Activated CD8-positive, alpha-beta memory T cell treated with anti-CD3 and anti-CD28 coated beads for 36 hours (primary cell): ENCODE measurements around the gene MYRIP. TPM values are rescaled to one million over a fixed set of nuclear protein-coding genes. Genes with fewer than 3 reads are reported as not detected.

Experiments used
- CTCF ChIA-PET: fragments of 350-600 bp; sonication (Branson Sonifier 250); formaldehyde crosslinking; loops from one replicate; lab custom pipeline; 2021; ENCODE audit warnings: antibody characterized with exemption; lab: Charles Lee
- POLR2A ChIA-PET: fragments of 350-600 bp; sonication (Branson Sonifier 250); formaldehyde crosslinking; loops from one replicate; lab custom pipeline; 2021; ENCODE audit warnings: antibody characterized with exemption; lab: Charles Lee
- total RNA-seq, 2 experiments: library from RNA; stranded (reverse); gene quantifications; one replicate each; pipeline ENCODE4 v1.2.3, GENCODE V29; 2021

Gene MYRIP
- total RNA-seq, 2 experiments from 2014 or later = not detected

DNA sequence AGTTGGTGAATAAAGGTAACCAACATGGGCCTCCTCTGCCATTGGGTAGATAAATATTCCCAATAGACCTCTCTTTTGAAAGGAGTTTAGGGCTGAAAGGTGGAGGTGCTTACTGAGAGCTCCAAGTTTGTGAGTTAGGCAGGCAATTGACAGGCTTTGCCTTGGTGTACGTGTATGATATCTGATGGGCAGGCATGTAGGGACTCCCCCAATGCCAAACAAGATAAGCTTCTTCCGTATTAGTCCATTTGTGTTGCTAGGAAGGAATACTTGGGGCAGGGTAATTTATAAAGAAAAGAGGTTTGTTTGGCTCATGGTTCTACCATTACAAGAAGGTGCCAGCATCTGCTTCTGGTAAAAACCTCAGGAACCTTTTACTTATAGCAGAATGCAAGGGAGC lies 339.4 kb downstream of the MYRIP start:
- ChIA-PET POLR2A (no interaction called here), CTCF (no interaction called here)

DNA sequence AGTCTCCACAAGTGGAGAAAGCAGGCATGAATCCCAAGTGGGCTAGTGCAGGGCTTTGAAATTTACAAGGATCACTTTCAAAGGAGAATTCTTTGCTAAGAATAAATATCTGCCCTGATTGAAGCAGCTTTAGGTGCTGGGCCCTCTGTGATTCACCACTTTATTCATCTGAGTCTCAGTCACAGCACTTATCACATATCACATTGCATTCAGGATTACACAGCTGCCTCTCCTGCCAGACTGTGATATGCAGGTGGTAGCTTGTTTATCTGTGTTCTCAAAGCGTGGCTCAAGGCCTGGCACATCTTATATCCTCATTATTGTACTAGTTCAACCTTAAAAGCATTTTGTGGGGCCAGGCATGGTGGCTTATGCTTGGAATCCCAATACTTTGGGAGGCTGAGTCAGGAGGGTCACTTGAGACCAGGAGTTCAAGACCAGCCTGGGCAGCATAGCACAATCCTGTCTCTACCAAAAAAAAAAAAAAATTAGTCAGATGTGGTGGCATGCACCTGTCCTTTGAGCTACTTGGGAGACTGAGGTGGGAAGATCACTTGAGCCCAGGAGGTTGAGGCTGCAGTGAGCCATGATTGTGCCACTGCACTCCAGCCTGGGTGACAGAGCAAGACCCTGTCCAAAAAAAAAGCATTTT lies 343.2 kb downstream of the MYRIP start:
- CTCF ChIA-PET = no interaction called here

DNA sequence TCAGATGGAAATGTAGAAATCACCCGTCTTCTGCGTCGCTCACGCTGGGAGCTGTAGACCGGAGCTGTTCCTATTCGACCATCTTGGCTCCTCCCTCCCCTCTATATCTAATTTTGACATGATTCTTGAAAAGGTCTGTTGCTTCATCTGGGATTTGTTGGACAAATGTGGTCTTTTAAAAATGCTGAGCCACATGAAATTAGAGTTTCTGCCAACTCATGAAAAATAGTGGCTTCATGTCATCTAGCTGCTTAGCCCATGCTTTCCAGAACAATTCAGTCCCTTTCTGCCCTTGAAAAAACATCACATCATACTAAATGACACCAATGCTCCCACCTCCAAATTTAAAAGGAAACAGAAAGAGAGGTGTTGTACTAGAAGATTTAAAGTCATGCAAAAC lies 351.5 kb downstream of the MYRIP start:
- ChIA-PET CTCF (no interaction called here), POLR2A (no interaction called here)

More for the DNA sequence above, 343.2 kb downstream of the MYRIP start:
- POLR2A ChIA-PET = no interaction called here

DNA sequence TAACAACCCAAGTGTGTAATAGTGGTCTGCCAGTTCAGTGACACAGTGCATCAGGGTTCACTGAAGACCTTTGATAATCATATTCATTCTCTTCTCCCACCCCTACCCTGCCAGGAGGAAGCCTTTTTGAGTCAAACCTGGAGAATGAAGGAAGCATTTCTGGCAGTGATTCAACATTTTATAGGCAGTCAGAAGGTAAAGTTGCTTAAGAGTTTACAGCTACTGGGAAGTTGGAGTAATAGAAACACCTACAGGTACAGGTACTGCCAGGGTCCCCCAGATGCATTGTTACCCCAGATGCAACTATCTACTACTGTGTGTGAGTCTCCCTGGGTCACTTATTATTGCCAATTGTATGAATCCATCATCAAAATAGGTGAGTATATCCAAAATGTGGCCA lies 353.2 kb downstream of the MYRIP start:
- CTCF ChIA-PET = no interaction called here
- POLR2A ChIA-PET = no interaction called here

GRCh38 chr3:40166997-40167396 lies 357.6 kb downstream of the MYRIP start:
- CTCF ChIA-PET = no interaction called here

DNA sequence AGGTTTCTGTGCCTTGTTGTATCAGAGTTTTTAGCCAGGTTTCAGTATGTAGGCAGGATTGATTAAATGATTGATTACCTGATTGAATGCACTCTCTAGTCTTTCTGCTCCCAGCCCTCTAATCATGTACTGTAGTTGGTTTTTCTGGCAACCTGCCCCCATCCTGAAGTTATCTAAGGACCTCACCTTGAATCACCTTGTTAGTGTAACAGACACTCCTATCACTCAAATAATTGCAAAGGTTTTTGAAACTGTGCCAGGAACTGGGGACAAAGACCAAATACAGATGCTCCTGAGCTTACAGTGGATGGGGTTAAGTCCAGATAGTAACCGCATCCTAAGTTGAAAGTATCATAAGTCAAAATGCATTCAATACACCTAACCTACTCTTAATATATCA lies 358.5 kb downstream of the MYRIP start:
- ChIA-PET CTCF (no interaction called here), POLR2A (no interaction called here)

More at GRCh38 chr3:40166997-40167396, 357.6 kb downstream of the MYRIP start:
- POLR2A ChIA-PET = no interaction called here

GRCh38 chr3:40169983-40170382 lies 360.6 kb downstream of the MYRIP start:
- ChIA-PET POLR2A (no interaction called here), CTCF (interaction anchor here (1.5 kb wide), 1 partner anchor 9 kb away, joined by 4 read pairs; no protein-coding TSS in a partner anchor)

- ChIA-PET POLR2A (no interaction called here), CTCF (interaction anchor here (1.5 kb wide), 1 partner anchor 9 kb away, joined by 4 read pairs; no protein-coding TSS in a partner anchor)
These were observed 361.0 kb downstream of the MYRIP start for GRCh38 chr3:40170395-40170794.

DNA sequence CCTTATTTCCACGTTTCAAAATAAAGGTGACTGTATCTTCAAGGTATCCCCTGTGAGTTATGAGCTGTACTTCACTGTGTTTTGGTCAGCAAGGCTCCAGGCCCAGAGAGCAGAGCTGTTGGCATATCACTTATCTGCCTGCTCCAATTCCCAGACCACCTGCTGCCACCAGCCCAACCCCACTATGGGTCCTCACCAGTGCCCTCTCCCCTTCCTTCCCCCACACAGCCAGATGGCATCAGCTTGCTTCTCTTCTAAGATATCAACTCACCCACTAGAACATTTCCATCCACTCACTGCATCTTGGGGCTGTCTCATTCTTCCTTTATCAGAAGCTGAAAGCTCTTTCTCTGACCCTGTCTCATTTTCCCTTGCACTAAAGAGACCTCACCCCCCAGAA lies 363.2 kb downstream of the MYRIP start:
- CTCF ChIA-PET = no interaction called here
- POLR2A ChIA-PET = no interaction called here

DNA sequence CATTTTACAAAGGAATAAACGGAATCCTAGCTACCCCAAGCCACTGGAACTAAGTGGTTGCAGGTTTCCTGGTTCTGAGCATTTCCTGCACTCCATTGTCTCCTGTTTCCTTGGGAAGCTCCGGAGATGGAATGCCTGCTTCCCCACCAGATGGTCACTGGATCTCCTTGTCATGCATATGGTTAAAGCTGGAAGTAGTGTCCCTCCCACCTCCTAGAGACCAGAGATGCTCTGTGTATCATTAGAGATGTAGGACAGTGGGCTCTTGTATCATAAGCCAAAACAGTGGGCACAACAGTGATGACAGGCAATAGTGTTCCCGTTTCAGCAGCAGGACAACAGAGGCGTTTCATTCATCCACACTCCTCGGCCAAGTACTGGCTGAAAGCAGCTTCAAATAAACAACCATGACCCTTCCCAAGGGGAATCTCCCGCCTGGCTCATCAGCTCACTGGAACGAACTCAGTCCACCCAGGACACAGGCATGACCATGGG lies 363.9 kb downstream of the MYRIP start:
- POLR2A ChIA-PET = no interaction called here
- CTCF ChIA-PET = no interaction called here

DNA sequence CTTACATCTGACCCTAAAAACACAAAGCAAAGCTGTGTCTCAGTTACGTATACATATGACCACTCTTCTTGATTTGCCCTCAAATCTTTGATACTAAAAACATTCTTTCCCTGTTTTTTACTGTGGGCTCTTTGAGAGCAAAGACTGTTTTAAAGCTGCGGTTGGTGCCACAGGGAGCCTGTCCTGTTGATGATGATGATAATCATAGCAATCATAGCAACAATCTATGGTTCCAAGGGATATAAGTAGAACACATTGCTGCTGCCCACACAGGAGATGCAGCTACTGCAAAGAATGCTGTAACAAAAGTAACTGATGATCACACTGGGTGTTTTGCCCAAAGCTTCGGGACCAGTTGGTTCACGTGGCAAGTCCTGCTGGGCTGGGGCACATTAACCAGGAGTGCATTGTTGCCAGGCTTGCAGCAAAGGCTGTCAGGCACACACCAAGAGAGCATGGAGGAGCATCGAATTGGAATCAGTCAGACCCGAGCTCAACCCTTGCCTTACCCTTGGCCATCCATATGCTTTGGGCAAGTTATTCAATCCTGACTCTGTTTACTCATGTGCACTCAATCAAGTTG lies 368.7 kb downstream of the MYRIP start:
- POLR2A ChIA-PET = no interaction called here
- CTCF ChIA-PET = no interaction called here

- POLR2A ChIA-PET = no interaction called here
- CTCF ChIA-PET = interaction anchor here (1.1 to 1.4 kb wide), 4 partner anchors 9 to 138 kb away, joined by 3 to 4 read pairs (median 3); no protein-coding TSS in a partner anchor
These were observed 369.6 kb downstream of the MYRIP start for GRCh38 chr3:40179016-40179415.

DNA sequence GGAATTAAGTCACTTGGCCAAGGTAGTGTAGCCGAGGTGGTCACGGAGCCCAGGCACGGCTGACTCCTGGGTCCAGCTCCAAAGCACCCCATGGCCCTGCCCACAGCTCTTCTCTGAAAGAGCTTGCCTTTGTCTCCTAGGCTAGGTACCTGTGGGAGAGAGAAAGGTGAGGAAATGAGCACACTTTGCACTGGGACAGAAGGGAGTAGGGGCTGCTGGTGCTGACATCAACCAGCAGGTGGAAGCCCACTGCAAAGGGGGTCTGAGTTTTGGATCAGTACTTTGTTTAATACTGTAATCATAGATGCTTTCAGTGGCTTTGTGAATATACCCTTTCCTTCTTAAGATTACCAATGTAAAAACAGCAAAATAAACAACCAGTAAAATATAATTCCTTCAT lies 371.8 kb downstream of the MYRIP start:
- POLR2A ChIA-PET = no interaction called here
- CTCF ChIA-PET = interaction anchor here (0.9 to 2.4 kb wide), 3 partner anchors 9 to 13 kb away, joined by 3 to 5 read pairs (median 3); no protein-coding TSS in a partner anchor

DNA sequence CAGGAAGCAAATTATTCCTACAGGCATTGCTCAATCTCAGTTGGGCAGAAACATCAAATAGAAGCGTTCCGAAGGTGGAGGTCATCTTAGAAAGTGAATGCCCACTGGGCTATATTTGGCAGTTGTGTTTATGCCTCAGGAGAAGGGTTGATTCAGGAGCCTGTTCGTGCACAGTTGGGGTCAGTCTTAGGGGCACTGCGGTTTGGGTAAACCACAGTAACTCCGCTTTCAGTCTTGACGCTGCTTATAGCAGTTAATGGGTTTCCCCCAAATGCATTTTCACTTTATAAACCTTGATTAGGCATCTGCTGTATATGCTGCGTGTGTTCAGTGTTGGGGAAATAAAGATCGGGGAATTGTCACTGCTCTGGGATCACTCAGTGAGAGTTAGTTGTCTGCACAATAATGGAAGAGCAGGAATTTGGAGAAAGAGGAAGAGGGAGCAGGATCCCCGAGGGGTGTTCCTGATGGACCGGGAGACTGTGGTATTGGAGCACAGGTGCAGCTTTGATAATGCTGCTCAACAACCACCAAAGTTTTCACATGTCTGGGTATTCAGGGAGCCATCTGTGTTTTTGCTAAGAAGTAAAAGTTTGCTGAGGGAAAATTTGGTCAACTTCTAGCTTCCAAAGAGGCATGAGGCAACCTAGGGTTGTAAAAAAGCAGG lies 375.8 kb downstream of the MYRIP start:
- POLR2A ChIA-PET = no interaction called here

GRCh38 chr3:40186508-40186907 lies 377.1 kb downstream of the MYRIP start:
- ChIA-PET CTCF (interaction anchor here (1.0 kb wide), 1 partner anchor 131 kb away, joined by 4 read pairs; no protein-coding TSS in a partner anchor), POLR2A (no interaction called here)

More for the DNA sequence above, 375.8 kb downstream of the MYRIP start:
- CTCF ChIA-PET = no interaction called here

- ChIA-PET POLR2A (no interaction called here), CTCF (no interaction called here)
These were observed 378.5 kb downstream of the MYRIP start for GRCh38 chr3:40187945-40188344.

DNA sequence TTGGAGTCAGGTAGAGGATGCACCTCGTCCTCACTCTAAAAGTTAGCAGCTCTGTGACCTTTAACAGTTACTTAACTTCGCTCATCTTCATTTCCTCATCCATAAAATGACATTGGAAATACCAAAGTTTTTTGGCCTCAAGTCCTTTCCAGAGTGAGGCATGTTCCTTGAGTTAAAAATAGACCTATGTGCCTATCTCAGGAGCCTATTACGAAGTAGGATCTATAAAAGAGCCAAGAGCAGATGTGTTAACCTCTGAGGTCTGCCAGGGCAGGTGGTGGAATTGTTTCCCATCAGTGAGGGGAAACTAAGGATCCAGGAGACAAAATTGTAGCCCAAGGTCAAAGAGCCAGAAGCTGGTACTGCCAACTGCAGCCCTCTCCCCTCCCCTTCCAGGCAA lies 379.7 kb downstream of the MYRIP start:
- CTCF ChIA-PET = no interaction called here

DNA sequence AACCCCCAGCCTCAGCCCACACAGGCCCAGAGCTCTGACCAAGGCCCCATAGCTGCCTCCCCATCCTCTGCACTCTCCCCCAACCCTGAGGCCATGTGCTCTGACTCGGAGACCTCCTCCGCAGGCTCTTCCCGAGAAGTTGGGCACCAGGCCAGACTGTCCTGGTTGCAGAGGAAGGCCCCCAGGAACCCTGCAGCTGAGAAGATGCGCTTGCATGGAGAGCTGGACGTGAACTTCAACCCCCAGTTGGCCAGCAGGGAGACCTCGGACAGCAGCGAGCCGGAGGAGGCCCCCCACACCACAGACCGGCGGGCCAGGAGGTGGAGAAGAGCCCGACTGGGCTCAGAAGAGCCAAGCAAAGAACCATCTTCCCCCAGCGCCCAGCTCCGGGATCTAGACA lies 380.6 kb downstream of the MYRIP start:
- CTCF ChIA-PET = interaction anchor here (0.6 to 1.4 kb wide), 3 partner anchors 9 to 127 kb away, joined by 3 read pairs; no protein-coding TSS in a partner anchor

More for the DNA sequence above, 379.7 kb downstream of the MYRIP start:
- POLR2A ChIA-PET = no interaction called here

DNA sequence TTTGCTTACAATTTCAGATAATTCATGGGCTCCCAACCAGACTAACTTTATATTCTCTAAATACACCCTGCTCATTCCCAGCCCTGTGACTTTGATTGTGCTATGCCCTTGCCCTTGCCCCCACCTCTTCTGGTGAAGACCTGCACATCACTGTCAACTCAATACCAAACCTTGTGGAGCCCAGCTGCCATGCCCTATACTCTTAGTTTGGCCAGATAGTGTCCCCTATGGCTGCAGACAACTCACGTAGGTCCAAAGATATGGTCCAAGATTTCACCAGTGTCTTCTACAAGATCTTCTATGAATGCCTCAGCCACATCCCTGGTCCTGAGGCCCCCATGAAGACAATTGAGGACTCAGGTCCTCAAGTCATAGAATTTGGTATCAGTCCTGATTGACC lies 381.8 kb downstream of the MYRIP start:
- ChIA-PET CTCF (interaction anchor here (0.6 to 1.8 kb wide), 9 partner anchors 8 to 131 kb away, joined by 3 to 15 read pairs (median 5); partner anchors contain the start of gene EIF1B), POLR2A (no interaction called here)

More for the DNA sequence above, 380.6 kb downstream of the MYRIP start:
- POLR2A ChIA-PET = interaction anchor here (0.6 kb wide), 1 partner anchor 122 kb away, joined by 3 read pairs; no protein-coding TSS in a partner anchor
